ENCODE measurements around the gene TRPM4.
"Not testable (repeated sequence)": the region's sequence is repeated elsewhere in the genome, so short reads cannot be mapped to it uniquely, and the experiment has no call there.

TRPM4 gene

DNA sequence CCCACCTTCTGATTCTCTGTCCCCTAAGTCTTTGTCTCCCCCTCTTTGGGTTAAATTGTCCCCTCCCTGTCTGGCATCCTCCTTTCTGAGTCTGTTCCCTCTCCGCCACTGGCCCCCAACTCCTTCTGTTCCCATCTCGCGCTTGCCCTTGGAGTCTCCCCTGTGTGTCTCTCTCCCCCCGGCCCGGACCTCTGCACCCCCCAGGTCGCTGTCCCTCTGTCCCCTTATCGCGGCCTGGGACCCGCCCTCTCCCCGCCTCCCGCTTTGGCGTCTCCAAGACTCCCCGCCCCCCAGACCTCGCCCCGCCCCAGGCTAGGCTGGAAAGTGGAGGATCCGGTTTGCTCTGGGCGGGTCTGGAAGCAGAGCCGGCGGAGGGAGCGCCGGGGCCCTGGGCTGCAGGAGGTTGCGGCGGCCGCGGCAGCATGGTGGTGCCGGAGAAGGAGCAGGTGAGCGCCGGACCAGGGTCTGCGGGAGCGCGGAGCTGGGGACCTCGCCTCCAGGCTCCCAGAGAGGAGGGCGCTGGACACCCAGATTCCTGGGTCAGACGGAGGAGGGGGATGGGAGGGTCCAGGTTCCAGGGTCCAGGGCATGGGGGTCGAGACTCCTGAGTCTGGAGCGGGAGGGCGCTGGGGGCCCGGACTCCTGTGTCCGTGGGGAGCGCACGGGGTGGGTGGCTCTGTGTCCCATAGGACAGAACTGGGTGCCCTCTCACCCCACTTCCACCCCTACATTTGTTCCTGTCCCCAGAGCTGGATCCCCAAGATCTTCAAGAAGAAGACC is at the start of gene TRPM4:
Gene TRPM4, plus strand, starts transcription at position 348 of the 780 bp plus-strand sequence. Its CDS starts 75 bp downstream, at position 423.
- DNase-seq: peak; percentile 21

- no peak for DNase-seq
Observed at GRCh38 chr19:49109051-49109450, 48.5 kb upstream of the TRPM4 start.

DNA sequence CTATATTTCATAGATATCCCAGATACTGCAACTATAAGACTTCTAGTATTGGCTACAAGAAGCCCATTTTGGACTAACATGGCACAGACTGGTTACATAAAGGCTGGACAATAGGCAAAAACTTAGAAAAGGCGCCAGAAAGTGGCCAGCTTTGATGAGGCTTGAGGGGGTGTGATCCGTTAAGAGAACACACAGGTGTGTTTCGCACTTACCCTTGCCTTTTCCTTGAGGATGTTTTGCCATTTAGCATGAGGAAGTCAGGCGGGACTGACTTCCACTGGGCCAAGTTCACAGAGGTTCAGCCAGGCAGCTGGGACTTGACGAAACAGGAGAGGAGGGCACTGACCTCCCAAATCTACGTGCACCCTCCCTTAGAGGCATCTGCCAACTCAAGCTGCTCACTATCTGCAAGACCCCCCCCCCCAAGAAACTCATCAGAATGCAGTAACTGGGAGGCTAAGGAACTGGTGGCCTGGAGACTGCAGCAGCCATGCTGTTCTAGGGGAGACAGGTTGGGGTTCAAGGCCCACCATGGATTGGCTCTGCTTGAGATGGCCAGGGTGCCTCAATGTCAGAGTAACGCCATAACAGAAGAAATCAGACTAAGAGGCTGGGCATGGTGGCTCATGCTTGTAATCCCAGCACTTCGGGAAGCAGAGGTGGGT is 47.9 kb upstream of the TRPM4 start:
- no peak for DNase-seq

- DNase-seq: no peak
Observed at GRCh38 chr19:49110567-49110966, 47.0 kb upstream of the TRPM4 start.

DNA sequence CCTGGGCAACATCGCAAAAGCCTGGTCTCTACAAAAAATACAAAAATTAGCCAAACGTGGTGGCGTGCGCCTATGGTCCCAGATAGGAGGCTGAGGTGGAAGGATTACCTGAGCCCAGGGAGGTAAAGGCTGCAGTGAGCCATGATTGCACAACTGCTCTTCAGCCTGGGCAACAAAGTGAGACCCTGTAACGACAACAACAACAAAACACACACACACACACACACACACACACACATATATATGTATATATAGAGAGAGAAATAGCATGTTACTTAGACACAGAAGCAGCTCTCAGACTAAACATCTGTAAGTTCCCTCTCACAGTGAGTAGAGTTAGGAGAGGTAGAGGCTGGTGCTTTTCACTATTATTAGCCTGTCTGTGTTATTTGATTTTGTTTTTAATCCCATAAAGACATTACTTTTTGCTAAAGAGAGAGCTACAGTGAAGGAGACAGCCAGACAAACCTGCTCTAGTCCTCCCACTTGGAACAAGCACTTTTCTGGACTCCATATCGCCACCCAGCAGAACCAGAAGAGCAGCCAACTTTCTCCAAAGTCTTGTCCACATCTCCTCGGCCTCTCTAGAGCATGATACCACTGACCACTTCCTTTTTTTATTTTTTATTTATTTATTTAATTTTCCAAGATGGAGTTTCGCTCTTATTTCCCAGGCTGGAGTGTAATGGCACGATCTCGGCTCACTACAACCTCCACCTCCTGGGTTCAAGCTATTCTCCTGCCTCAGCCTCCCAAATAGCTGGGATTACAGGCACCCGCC is 46.2 kb upstream of the TRPM4 start:
- DNase-seq: no peak

GRCh38 chr19:49113762-49114629 is 43.6 kb upstream of the TRPM4 start, which contains the start of gene LIN7B:
Gene LIN7B, plus strand, starts transcription at chr19:49114370. Its CDS starts 35 bp downstream, at chr19:49114405.
- peak; percentile 82 for DNase-seq

DNA sequence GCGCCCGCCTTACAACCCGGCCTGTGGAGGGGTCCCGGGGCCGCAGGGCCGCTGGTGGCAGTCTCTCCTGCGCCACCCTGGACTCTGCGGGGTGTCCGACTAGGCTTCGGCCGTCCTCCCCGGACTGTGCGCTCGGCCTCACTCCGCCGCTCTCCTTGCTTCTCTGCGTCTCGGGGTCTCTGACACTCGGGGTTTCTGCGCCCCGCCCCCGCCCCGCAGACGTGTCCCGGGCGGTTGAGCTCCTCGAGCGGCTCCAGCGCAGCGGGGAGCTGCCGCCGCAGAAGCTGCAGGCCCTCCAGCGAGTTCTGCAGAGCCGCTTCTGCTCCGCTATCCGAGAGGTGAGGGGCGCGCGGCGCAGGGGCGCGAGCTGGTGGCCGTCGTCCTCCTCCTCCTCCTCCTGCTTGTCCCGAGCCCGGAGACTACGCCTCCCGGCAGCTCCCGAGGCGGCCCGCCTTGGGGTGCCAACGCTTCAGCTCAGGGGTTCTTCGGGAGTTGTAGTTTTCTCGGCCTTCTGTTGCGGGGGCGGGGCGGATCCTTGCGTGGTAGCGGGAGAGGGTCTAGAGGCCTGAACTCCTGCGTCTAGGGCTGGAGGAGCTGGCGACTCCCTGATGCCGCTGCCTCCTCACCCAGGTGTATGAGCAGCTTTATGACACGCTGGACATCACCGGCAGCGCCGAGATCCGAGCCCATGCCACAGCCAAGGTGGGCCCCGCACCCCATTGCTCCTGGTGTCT is 42.8 kb upstream of the TRPM4 start:
- peak; percentile 60 for DNase-seq

- DNase-seq: no peak
Observed at GRCh38 chr19:49116544-49116943, 41.0 kb upstream of the TRPM4 start.

DNA sequence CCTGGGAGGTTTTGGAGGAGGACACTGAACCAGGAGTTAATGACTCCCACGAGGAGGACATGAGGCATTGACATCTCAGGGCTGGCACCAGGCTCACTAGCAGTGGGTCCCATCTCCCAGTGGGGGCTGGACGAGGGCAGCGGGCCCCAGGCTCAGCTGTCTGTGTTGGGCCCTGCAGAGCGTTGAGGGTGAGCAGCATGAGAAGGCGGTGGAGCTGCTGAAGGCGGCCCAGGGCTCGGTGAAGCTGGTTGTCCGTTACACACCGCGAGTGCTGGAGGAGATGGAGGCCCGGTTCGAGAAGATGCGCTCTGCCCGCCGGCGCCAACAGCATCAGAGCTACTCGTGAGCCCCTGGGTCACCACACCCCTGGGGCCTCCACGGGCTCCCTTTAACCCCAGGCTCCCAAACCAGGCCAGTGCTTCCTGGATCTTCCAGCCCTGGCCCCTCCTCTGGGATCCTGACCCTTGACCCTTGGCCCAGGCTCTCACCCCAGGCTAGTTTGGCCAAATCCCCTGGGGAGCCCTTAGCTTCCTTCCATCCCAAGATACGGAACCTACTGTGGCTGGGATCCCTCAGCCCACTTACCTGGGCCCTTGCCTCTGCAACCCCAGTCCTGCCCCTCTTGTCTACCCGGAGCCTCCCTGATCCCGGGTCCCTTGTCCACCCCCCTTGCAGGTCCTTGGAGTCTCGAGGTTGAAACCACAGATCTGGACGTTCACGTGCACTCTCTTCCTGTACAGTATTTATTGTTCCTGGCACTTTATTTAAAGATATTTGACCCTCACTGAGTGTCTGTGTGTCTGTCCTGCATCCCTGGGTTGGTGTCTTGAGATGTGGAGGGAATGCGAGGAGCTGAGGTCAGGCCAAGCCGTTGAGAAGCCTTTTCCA is 39.7 kb upstream of the TRPM4 start:
- DNase-seq: no peak

GRCh38 chr19:49118565-49119410 is 38.8 kb upstream of the TRPM4 start, which contains the start of gene C19orf73:
Gene C19orf73, minus strand, starts transcription at chr19:49119143. Its CDS starts 121 bp downstream, at chr19:49119022.
- DNase-seq: peak; percentile 97

DNA sequence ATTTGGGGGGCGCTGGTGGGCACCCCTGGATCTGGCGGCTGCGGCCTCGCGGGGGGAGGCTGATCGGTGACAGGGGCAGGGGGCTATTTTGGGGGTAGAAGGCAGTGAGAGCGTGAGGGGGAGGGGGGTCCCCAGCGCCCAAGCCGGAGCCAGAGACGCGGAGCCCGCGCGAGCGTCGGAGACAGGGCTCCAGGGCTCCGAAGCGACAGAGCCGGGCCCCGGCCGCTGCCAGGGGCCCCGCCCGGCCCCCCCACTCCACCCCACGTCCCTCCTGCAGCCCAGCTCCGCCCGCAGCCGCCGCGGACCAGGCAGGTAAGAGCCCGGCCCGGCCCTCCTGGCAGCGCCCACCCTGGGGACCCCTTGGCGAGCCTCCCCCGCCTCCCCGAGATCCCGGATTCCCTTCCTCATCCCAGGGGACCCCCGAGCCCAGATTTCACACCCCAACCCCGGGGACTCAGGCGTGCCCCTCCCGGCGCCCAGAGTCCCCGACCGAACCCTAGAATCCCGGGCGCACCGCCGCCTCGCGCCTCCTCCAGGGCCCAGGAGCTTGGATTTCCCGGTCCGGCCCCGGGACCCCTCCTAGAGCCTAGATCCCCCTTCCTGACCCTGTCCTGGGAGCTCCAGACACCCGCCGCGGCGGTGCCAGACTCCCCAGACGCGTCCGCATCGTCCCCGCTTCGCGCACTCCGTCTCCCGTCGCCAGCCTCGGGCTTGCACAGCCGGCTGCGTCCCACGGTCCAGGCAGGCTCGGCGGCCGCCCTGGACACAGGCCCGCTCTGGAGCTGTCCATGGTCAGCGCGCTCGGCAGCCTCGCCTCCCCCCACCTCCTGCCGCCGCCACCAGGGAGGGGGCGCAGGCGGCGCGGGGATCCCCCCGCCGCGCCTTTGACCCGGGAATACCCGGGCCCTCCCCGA is 37.9 kb upstream of the TRPM4 start, which contains the start of gene PPFIA3:
Gene PPFIA3, plus strand, starts transcription at position 134 of the 914 bp plus-strand sequence. CDS start 8,330 bp downstream, outside the sequence.
- peak; percentile 26 for DNase-seq

GRCh38 chr19:49120325-49120683 is 37.3 kb upstream of the TRPM4 start:
- DNase-seq: no peak

GRCh38 chr19:49120868-49121267 is 36.7 kb upstream of the TRPM4 start:
- DNase-seq: no peak

DNA sequence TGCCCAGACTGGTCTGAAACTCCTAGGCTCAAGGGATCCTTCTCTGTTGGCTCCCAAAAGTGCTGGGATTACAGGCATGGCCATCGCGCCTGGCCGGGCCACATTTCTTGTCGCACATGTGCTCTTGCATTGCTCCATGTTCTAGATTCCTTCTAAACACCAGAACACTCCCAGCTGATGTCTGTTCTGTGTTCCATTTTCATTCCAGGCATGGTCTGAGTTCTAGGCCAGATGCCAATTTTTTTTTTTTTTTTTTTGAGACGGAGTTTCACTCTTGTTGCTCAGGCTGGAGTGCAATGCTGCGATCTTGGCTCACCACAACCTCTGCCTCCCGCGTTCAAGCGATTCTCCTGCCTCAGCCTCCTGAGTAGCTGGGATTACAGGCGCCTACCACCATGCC is 35.8 kb upstream of the TRPM4 start:
- not testable (repeated sequence) for DNase-seq

- DNase-seq: not testable (repeated sequence)
Observed at GRCh38 chr19:49123285-49123684, 34.3 kb upstream of the TRPM4 start.

GRCh38 chr19:49125025-49125731 is 32.4 kb upstream of the TRPM4 start:
- no peak for DNase-seq

DNA sequence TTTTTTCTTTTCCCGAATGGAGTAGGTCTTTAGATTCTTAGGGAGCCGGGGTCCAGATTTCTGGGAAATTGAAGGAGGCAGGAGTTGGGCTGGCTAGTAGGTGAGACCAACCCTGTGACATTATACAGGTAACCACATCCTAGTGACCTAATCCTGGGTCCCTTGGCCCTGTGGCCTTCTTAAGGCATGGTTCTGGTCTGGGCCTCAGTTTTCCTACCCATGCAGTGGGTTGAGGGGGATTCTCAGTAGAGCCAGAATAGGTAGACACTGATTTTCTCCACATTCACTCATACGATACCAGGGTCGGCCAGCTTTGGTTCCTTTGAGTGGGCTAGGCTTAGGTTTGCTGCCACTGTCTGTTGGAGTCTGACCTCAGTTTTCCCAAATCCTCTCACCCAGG is 31.0 kb upstream of the TRPM4 start:
- DNase-seq: no peak

GRCh38 chr19:49127225-49127624 is 30.4 kb upstream of the TRPM4 start:
- not testable (repeated sequence) for DNase-seq

All from CD4-positive, alpha-beta T cell treated with Interleukin-10 for 1 hour (primary cell).